Measurements from ENCODE around the gene GLRX5.
"Not testable (repeated sequence)": the region's sequence is repeated elsewhere in the genome, so short reads cannot be mapped to it uniquely, and the experiment has no call there.

Gene GLRX5

GRCh38 chr14:95500201-95500681 is 34.6 kb upstream of the GLRX5 start:
- no peak for DNase-seq

GRCh38 chr14:95500772-95501401 is 34.0 kb upstream of the GLRX5 start:
- no peak for DNase-seq

GRCh38 chr14:95502381-95502950 is 32.4 kb upstream of the GLRX5 start:
- no peak for DNase-seq

- DNase-seq, result no peak
Observed at GRCh38 chr14:95503365-95504134, 31.3 kb upstream of the GLRX5 start.

GRCh38 chr14:95504135-95505029 is 30.5 kb upstream of the GLRX5 start:
- DNase-seq, result peak; percentile 48 to 56

- DNase-seq, result no peak
Observed at GRCh38 chr14:95505030-95505589, 29.7 kb upstream of the GLRX5 start.

GRCh38 chr14:95507174-95507573 is 27.7 kb upstream of the GLRX5 start:
- DNase-seq, result no peak

- DNase-seq, result no peak
Observed at GRCh38 chr14:95507701-95508103, 27.1 kb upstream of the GLRX5 start.

- no peak for DNase-seq
Observed at GRCh38 chr14:95508377-95508776, 26.5 kb upstream of the GLRX5 start.

- DNase-seq, result no peak
Observed at GRCh38 chr14:95509495-95509894, 25.4 kb upstream of the GLRX5 start.

GRCh38 chr14:95510344-95510743 is 24.5 kb upstream of the GLRX5 start:
- not testable (repeated sequence) for DNase-seq

- no peak for DNase-seq
Observed at GRCh38 chr14:95510804-95511203, 24.0 kb upstream of the GLRX5 start.

GRCh38 chr14:95511687-95512086 is 23.2 kb upstream of the GLRX5 start:
- DNase-seq, result no peak

GRCh38 chr14:95513291-95513690 is 21.6 kb upstream of the GLRX5 start:
- DNase-seq, result no peak

- no peak for DNase-seq
Observed at GRCh38 chr14:95514131-95515079, 20.4 kb upstream of the GLRX5 start.

GRCh38 chr14:95515080-95515489 is 19.8 kb upstream of the GLRX5 start:
- peak in 1 of 2 experiments; percentile 46 for DNase-seq

- peak; percentile 91 for DNase-seq
Observed at GRCh38 chr14:95515596-95516552, 19.0 kb upstream of the GLRX5 start.

GRCh38 chr14:95516554-95517181 is 18.2 kb upstream of the GLRX5 start, which contains the start of gene SYNE3:
SYNE3 (minus strand) TSS chr14:95516650; CDS start chr14:95475821, 40,829 bp downstream.
- peak; percentile 62 to 71 for DNase-seq

GRCh38 chr14:95518045-95518751 is 16.7 kb upstream of the GLRX5 start:
- peak; percentile 25 to 28 for DNase-seq
